ENCODE measurements around the gene HRH2.

Gene HRH2

GRCh38 chr5:175692235-175692995 lies 34.5 kb downstream of the HRH2 start:
- DNase-seq = no peak

- DNase-seq = no peak
These were observed 35.3 kb downstream of the HRH2 start for GRCh38 chr5:175692996-175693710.

GRCh38 chr5:175693741-175694140 lies 35.9 kb downstream of the HRH2 start:
- no peak for DNase-seq

- no peak for DNase-seq
These were observed 36.7 kb downstream of the HRH2 start for GRCh38 chr5:175694371-175695160.

GRCh38 chr5:175695161-175696126 lies 37.6 kb downstream of the HRH2 start:
- DNase-seq = no peak

- peak; percentile 23 for DNase-seq
These were observed 38.4 kb downstream of the HRH2 start for GRCh38 chr5:175696139-175696854.

GRCh38 chr5:175696855-175697198 lies 39.0 kb downstream of the HRH2 start:
- DNase-seq = no peak

- DNase-seq = no peak
These were observed 40.0 kb downstream of the HRH2 start for GRCh38 chr5:175697846-175698245.

- DNase-seq = no peak
These were observed 40.7 kb downstream of the HRH2 start for GRCh38 chr5:175698401-175699115.

GRCh38 chr5:175700991-175701390 lies 43.1 kb downstream of the HRH2 start:
- no peak for DNase-seq

GRCh38 chr5:175701797-175702196 lies 43.9 kb downstream of the HRH2 start:
- no peak for DNase-seq

- no peak for DNase-seq
These were observed 48.6 kb downstream of the HRH2 start for GRCh38 chr5:175706499-175706898.

GRCh38 chr5:175707751-175708375 lies 50.0 kb downstream of the HRH2 start:
- no peak for DNase-seq

GRCh38 chr5:175709276-175709781 lies 51.5 kb downstream of the HRH2 start:
- no peak for DNase-seq

- DNase-seq = no peak
These were observed 52.5 kb downstream of the HRH2 start for GRCh38 chr5:175710326-175710725.

GRCh38 chr5:175711031-175711430 lies 53.2 kb downstream of the HRH2 start:
- DNase-seq = no peak

GRCh38 chr5:175711472-175712312 lies 53.8 kb downstream of the HRH2 start:
- no peak for DNase-seq

GRCh38 chr5:175712313-175712680 lies 54.4 kb downstream of the HRH2 start:
- DNase-seq = no peak

- no peak for DNase-seq
These were observed 54.8 kb downstream of the HRH2 start for GRCh38 chr5:175712681-175713085.

All from right kidney (tissue), 1 donor.